Measurements from ENCODE around the gene TARBP2.

The TARBP2 gene

DNA sequence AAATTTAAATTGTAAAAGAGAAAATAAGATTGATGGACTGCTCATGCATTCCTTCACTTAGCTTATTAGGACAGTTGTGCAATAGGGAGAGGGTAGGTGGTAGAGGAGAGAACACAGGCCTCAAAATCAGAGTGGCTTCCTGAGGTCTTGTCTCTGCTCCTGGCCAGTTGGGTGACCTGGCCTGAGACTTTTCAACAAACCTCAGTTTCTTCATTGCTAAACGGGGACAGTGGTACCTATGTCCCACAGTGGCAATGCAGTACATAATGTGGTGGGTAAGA, 4.4 kb upstream of the TARBP2 start:
- TF ChIP-seq, protein P1, sequence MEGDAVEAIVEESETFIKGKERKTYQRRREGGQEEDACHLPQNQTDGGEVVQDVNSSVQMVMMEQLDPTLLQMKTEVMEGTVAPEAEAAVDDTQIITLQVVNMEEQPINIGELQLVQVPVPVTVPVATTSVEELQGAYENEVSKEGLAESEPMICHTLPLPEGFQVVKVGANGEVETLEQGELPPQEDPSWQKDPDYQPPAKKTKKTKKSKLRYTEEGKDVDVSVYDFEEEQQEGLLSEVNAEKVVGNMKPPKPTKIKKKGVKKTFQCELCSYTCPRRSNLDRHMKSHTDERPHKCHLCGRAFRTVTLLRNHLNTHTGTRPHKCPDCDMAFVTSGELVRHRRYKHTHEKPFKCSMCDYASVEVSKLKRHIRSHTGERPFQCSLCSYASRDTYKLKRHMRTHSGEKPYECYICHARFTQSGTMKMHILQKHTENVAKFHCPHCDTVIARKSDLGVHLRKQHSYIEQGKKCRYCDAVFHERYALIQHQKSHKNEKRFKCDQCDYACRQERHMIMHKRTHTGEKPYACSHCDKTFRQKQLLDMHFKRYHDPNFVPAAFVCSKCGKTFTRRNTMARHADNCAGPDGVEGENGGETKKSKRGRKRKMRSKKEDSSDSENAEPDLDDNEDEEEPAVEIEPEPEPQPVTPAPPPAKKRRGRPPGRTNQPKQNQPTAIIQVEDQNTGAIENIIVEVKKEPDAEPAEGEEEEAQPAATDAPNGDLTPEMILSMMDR (conservative IDR thresholded peaks at IDR 0.05; ENCODE audit: low read depth, low read length), result no peak
- no peak for DNase-seq (ENCODE audit: low read depth)
- no peak overlapping the region for H3K4me3 ChIP-seq (ENCODE audit: low read length)

DNA sequence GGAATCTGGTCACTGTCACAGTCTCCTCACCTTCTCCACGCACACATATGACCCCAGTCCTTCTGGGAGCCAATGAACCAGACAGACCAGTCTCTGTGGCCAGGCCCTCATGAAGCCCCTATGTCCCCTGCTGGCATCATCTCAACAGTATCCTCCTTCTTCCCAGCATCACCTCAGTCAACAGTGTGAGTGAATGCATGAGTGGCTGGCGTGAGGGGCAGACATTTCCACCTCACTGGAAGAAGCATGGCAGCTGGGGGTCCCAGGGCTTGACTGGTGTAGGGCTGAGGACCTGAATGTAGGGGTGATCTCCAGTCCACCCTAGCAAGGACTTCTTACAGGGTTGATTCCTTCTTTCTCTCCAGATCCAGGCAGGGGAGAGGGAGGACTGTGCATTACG, 3.6 kb upstream of the TARBP2 start:
- DNase-seq (ENCODE audit: low read depth), result no peak
- H3K4me3 ChIP-seq (ENCODE audit: low read length), result no peak overlapping the region
- TF ChIP-seq, protein P1 (conservative IDR thresholded peaks at IDR 0.05; ENCODE audit: low read depth, low read length), result no peak

DNA sequence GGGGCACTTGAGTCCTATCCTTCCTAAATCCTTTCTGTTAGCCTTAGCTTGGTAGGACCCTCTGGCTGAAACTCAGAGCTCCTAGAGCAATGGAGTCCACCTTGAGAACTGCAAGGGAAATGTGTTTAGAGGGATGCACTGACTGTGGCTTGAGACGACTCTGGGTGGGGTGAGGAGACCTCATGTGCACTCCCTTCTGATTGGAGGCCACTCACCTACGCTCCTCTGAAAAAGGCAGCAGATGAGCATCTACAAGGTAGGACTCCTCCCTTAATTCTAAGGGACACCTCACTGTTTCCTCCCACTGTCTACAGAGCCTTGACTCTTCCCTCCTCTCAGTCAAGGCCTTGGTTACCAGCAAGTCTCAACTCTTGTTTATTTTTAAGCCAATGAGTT, 2.9 kb upstream of the TARBP2 start:
- TF ChIP-seq, protein P1 (conservative IDR thresholded peaks at IDR 0.05; ENCODE audit: low read depth, low read length), result no peak
- DNase-seq (ENCODE audit: low read depth), result no peak
- H3K4me3 ChIP-seq (ENCODE audit: low read length), result peak overlapping the region; percentile 78

DNA sequence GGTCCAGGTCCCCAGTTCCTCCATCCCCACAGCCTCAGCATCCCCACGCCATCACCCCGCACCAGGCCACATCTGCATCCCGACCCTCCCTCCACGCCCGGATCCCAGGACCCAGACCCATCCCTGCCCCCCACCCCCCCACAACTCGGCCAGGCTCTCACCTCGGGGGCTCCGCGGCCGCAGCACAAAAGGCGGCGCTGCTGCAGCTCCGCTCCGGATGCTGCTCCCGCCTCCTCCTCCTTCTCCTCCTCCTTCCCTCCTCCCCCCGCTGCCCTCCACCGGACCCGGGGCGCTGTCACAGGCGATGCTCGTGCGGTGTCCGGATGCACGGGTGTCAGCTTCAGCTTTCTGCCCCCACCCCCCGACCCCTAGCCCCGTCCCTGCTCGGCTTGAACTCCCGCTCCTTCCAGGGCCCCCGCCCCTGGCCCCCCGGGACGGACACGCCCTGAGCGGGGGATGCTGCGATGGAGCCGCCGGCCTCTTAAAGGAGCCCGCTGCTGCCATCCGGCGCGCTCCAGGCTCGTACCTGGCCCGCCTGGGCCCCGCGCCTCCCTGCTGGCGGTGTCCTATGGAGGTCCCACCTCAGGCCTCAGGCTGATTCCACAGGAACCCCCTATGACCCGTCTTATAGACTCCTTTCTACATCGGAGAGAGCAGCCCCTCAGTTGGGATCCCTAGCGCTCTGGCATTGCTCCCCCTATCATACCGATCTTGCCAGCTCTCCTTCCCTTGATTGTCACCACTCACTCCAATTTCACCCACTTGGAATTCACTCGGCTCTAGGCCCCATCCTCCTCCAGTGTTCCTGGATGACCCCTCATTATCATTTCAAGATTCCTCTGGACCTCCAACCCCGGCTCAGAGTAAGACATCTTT, 1.6 kb upstream of the TARBP2 start, which contains the start of gene MAP3K12:
Gene MAP3K12 (minus strand): TSS at position 193 of the 876 bp plus-strand sequence. CDS start 12,067 bp downstream, outside the sequence.
- TF ChIP-seq, protein P1 (conservative IDR thresholded peaks at IDR 0.05; ENCODE audit: low read depth, low read length), result peak; percentile 8
- no peak for DNase-seq (ENCODE audit: low read depth)
- peak within 1 kb of the TSS; percentile 78 for H3K4me3 ChIP-seq (ENCODE audit: low read length)

DNA sequence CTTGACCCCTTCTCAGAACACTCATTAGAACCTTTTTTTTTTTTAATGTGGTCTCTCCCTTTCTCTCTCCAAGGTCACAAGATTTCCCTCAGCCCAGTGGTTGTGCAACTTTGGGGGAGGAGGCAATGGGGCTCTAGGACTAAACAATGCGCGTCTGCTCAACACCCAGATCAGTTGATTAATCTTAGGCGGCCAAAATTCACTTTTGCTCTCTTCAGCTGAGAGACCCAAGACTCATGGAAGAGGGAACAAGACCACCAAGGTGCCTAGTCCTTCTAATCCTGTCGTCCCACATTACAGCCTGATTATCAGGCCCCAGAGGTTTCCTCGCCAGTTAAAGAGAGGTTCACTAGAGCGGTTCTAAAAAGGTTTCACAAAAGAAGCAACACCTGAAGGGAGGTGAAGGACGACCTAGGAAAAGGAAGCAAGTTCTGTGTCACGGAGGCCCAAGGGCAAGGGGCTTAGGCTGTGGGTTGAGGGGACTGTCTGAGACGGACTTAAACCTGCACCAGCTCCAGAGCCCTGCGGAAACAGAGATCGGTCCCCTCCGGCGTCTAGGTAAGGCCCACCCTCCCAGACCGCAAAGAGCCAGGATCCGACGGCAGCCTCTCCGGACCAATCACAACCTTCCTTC, 824 bp upstream of the TARBP2 start:
- TF ChIP-seq, protein P1 (conservative IDR thresholded peaks at IDR 0.05; ENCODE audit: low read depth, low read length), result no peak
- DNase-seq (ENCODE audit: low read depth), result peak; percentile 54
- H3K4me3 ChIP-seq (ENCODE audit: low read length), result peak overlapping the region; percentile 78

DNA sequence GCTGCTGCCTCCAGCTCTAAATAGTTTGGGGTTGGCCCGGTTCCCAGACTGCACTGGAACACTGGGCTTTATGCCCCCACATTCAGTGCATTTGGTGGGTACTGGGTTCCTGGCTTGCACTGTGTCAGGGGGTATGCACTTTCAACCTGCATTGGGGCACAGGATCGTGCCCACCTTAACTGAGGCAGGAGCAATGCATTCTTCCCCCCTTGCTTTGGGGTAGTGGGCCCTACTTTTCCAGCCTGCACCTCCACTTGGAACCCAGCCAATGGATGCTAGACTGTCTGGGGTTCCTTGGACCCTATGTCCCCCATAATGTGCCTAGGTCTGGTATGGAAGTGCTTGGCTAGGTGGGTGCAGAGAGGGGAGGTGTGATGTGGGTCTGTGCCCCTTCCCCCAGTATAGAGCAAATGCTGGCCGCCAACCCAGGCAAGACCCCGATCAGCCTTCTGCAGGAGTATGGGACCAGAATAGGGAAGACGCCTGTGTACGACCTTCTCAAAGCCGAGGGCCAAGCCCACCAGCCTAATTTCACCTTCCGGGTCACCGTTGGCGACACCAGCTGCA, 615 bp downstream of the TARBP2 start:
- DNase-seq (ENCODE audit: low read depth), result no peak
- TF ChIP-seq, protein P1 (conservative IDR thresholded peaks at IDR 0.05; ENCODE audit: low read depth, low read length), result no peak
- peak overlapping the region; percentile 78 for H3K4me3 ChIP-seq (ENCODE audit: low read length)

Measured in retinal pigment epithelial cell (primary cell).